ENCODE results near the gene PKHD1.
"Not testable (repeated sequence)": the region's sequence is repeated elsewhere in the genome, so short reads cannot be mapped to it uniquely, and the experiment has no call there.

The PKHD1 gene

GRCh38 chr6:52009466-52010140 is 77.8 kb downstream of the PKHD1 start:
- H3K4me2 ChIP-seq: no peak overlapping the region
- H3K27me3 ChIP-seq: no peaks in the 10 kb centered on the region
- no peaks in the 10 kb centered on the region for H4K20me1 ChIP-seq
- H3K36me3 ChIP-seq: no peaks in the 10 kb centered on the region
- H3K9me3 ChIP-seq: peaks cover 4% of the 10 kb centered on the region; the same call in 1 of the 2 replicates
- TF ChIP-seq Cebpa-rat (IDR thresholded peaks at IDR 0.05): no peak
- H3K9ac ChIP-seq: no peak overlapping the region
- no peak overlapping the region for H3K27ac ChIP-seq
- no peak overlapping the region for H3K4me3 ChIP-seq
- no peaks in the 10 kb centered on the region for H3K4me1 ChIP-seq

GRCh38 chr6:52000064-52000463 is 87.3 kb downstream of the PKHD1 start:
- no peaks in the 10 kb centered on the region for H4K20me1 ChIP-seq
- no peak overlapping the region for H3K27ac ChIP-seq
- no peak overlapping the region for H3K4me3 ChIP-seq
- TF ChIP-seq Cebpa-rat (IDR thresholded peaks at IDR 0.05): no peak
- H3K9me3 ChIP-seq: no peaks in the 10 kb centered on the region
- H3K4me1 ChIP-seq: peaks cover 9% of the 10 kb centered on the region; the same call in 1 of the 2 replicates
- H3K9ac ChIP-seq: no peak overlapping the region
- H3K27me3 ChIP-seq: no peaks in the 10 kb centered on the region
- no peak overlapping the region for H3K4me2 ChIP-seq
- H3K36me3 ChIP-seq: no peaks in the 10 kb centered on the region

GRCh38 chr6:51996296-51996947 is 91.0 kb downstream of the PKHD1 start:
- Histone ChIP-seq H3K4me3 (no peak overlapping the region), H3K4me2 (peak overlapping the region; percentile 34), H3K9me3 (no peaks in the 10 kb centered on the region), H3K27me3 (no peaks in the 10 kb centered on the region), H3K27ac (no peak overlapping the region), H3K9ac (no peak overlapping the region), H3K4me1 (peaks cover 9% of the 10 kb centered on the region; the same call in 1 of the 2 replicates), H3K36me3 (no peaks in the 10 kb centered on the region), H4K20me1 (no peaks in the 10 kb centered on the region)
- no peak for TF ChIP-seq Cebpa-rat (IDR thresholded peaks at IDR 0.05)

- Histone ChIP-seq H3K9ac (no peak overlapping the region), H3K36me3 (no peaks in the 10 kb centered on the region), H3K4me2 (no peak overlapping the region), H3K4me1 (peaks cover 9% of the 10 kb centered on the region; the same call in 1 of the 2 replicates), H3K9me3 (no peaks in the 10 kb centered on the region), H3K27me3 (no peaks in the 10 kb centered on the region), H3K27ac (no peak overlapping the region), H4K20me1 (no peaks in the 10 kb centered on the region), H3K4me3 (no peak overlapping the region)
- TF ChIP-seq Cebpa-rat (IDR thresholded peaks at IDR 0.05): no peak
Observed at GRCh38 chr6:51995214-51995755, 92.1 kb downstream of the PKHD1 start.

- Histone ChIP-seq H3K27ac (no peak overlapping the region), H3K4me1 (peaks cover 9% of the 10 kb centered on the region; the same call in 1 of the 2 replicates), H3K9ac (no peak overlapping the region), H3K4me2 (no peak overlapping the region), H3K27me3 (no peaks in the 10 kb centered on the region), H3K4me3 (no peak overlapping the region), H3K9me3 (peaks cover 5% of the 10 kb centered on the region; the same call in 1 of the 2 replicates), H3K36me3 (no peaks in the 10 kb centered on the region), H4K20me1 (no peaks in the 10 kb centered on the region)
- TF ChIP-seq Cebpa-rat (IDR thresholded peaks at IDR 0.05): no peak
Observed at GRCh38 chr6:51992876-51993275, 94.5 kb downstream of the PKHD1 start.

- Histone ChIP-seq H3K4me2 (no peak overlapping the region), H3K27ac (no peak overlapping the region), H4K20me1 (no peaks in the 10 kb centered on the region), H3K9ac (no peak overlapping the region), H3K27me3 (no peaks in the 10 kb centered on the region), H3K4me3 (no peak overlapping the region), H3K9me3 (peaks cover 5% of the 10 kb centered on the region; the same call in 1 of the 2 replicates), H3K36me3 (no peaks in the 10 kb centered on the region), H3K4me1 (no peaks in the 10 kb centered on the region)
- TF ChIP-seq Cebpa-rat (IDR thresholded peaks at IDR 0.05): no peak
Observed at GRCh38 chr6:51989789-51990188, 97.6 kb downstream of the PKHD1 start.

GRCh38 chr6:51986864-51987263 is 100.5 kb downstream of the PKHD1 start:
- TF ChIP-seq Cebpa-rat (IDR thresholded peaks at IDR 0.05): no peak
- H3K27ac ChIP-seq: no peak overlapping the region

GRCh38 chr6:51983564-51983963 is 103.8 kb downstream of the PKHD1 start:
- no peaks in the 10 kb centered on the region for H3K27me3 ChIP-seq
- H3K9me3 ChIP-seq: 0 out of 2 replicates have a peak, but pooled peaks cover 3% of the 10 kb centered on the region
- no peak for TF ChIP-seq Cebpa-rat (IDR thresholded peaks at IDR 0.05)
- H3K4me1 ChIP-seq: no peaks in the 10 kb centered on the region
- no peak overlapping the region for H3K4me3 ChIP-seq
- H3K27ac ChIP-seq: no peak overlapping the region
- no peak overlapping the region for H3K9ac ChIP-seq
- H4K20me1 ChIP-seq: no peaks in the 10 kb centered on the region
- no peak overlapping the region for H3K4me2 ChIP-seq
- no peaks in the 10 kb centered on the region for H3K36me3 ChIP-seq

More at GRCh38 chr6:51986864-51987263, 100.5 kb downstream of the PKHD1 start:
- no peaks in the 10 kb centered on the region for H3K36me3 ChIP-seq
- no peak overlapping the region for H3K4me3 ChIP-seq
- H3K4me2 ChIP-seq: no peak overlapping the region
- no peaks in the 10 kb centered on the region for H3K4me1 ChIP-seq
- H3K9me3 ChIP-seq: peaks cover 5% of the 10 kb centered on the region; the same call in 1 of the 2 replicates
- no peak overlapping the region for H3K9ac ChIP-seq
- H3K27me3 ChIP-seq: no peaks in the 10 kb centered on the region
- H4K20me1 ChIP-seq: no peaks in the 10 kb centered on the region

- H3K4me2 ChIP-seq, H3K27me3 ChIP-seq: not testable (repeated sequence)
Observed at GRCh38 chr6:51982695-51983094, 104.7 kb downstream of the PKHD1 start.

GRCh38 chr6:51976374-51976773 is 111.0 kb downstream of the PKHD1 start:
- no peak overlapping the region for H3K4me2 ChIP-seq
- no peaks in the 10 kb centered on the region for H3K4me1 ChIP-seq
- H3K27ac ChIP-seq: no peak overlapping the region
- 0 out of 2 replicates have a peak, but pooled peaks cover 3% of the 10 kb centered on the region for H3K9me3 ChIP-seq
- TF ChIP-seq Cebpa-rat (IDR thresholded peaks at IDR 0.05): peak; percentile 45; the same call in 1 of the 2 replicates
- H3K4me3 ChIP-seq: no peak overlapping the region
- no peak overlapping the region for H3K9ac ChIP-seq
- H3K27me3 ChIP-seq: no peaks in the 10 kb centered on the region
- no peaks in the 10 kb centered on the region for H4K20me1 ChIP-seq
- no peaks in the 10 kb centered on the region for H3K36me3 ChIP-seq

More at GRCh38 chr6:51982695-51983094, 104.7 kb downstream of the PKHD1 start:
- H3K4me1 ChIP-seq, H4K20me1 ChIP-seq, H3K36me3 ChIP-seq, H3K4me3 ChIP-seq, H3K9me3 ChIP-seq, H3K9ac ChIP-seq, H3K27ac ChIP-seq: not testable (repeated sequence)
